HG03139 (cell line): ENCODE measurements around the gene PTGES.
"Not testable (repeated sequence)": the region's sequence is repeated elsewhere in the genome, so short reads cannot be mapped to it uniquely, and the experiment has no call there.

Experiments
- ATAC-seq: cut with Tn5 transposase; IDR thresholded peaks from one replicate; pipeline ENCODE4 v1.9.1; 2021; ENCODE audit not compliant: unreplicated experiment

PTGES gene, protein sequence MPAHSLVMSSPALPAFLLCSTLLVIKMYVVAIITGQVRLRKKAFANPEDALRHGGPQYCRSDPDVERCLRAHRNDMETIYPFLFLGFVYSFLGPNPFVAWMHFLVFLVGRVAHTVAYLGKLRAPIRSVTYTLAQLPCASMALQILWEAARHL

DNA sequence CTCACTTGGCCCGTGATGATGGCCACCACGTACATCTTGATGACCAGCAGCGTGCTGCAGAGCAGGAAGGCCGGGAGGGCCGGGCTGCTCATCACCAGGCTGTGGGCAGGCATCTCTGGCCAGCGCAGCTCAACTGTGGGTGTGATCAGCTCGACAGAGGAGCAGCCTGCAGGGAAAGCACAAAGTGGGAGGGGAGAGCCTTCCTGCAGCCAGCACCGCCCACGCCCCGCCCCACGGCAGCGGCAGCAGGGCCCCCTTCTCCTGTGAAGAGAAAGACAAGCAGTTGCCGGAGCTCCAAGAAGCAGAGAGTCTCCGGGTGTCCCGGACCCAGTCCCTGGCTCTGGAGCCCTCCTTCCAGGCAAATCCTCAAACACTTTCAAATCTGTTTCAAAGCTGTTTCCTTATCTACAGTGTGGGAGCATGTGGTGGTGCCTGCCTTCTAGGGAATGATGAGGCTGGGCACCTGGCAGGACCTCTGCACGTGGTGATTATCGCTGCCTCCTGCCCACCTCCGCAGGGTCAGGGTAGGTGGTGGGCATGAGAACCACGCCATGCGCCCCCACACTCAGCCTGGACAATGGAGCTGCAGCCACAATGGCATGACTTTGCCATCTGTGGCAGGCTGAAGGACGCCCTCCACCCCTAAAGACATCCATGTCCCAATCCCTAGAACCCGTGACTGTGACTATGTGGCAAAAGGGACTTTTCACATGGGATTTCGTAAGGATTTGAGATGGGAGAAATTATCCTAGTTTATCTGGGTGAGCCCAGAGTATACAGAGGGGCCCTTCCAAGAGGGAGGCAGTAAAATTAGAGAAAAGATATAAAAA, at the start of gene PTGES:
TSS of gene PTGES (minus strand) at position 143 of the 830 bp plus-strand sequence. CDS start at position 113, 30 bp downstream.
- ATAC-seq = no peak

GRCh38 chr9:129801504-129801903, 48.7 kb upstream of the PTGES start:
- ATAC-seq = no peak

GRCh38 chr9:129798973-129799372, 46.1 kb upstream of the PTGES start:
- no peak for ATAC-seq

DNA sequence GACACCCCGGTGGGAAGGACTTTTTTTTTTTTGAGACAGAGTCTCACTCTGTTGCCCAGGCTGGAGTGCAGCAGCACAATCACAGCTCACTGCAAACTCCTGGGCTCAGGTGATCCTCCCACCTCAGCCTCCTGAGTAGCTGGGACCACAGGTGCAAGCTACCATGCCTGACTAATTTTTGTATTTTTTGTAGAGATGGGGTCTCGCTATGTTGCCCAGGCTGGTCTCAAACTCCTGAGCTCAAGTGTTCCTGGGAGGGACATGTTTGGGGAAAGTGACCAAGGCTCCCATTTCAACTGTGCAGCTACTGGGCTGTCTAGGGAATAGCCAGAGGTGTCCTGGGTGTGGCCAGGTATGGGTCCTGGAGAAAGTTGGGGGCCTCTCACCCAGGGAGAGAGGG, 43.2 kb upstream of the PTGES start:
- not testable (repeated sequence) for ATAC-seq

GRCh38 chr9:129794549-129794948, 41.7 kb upstream of the PTGES start:
- ATAC-seq = no peak

DNA sequence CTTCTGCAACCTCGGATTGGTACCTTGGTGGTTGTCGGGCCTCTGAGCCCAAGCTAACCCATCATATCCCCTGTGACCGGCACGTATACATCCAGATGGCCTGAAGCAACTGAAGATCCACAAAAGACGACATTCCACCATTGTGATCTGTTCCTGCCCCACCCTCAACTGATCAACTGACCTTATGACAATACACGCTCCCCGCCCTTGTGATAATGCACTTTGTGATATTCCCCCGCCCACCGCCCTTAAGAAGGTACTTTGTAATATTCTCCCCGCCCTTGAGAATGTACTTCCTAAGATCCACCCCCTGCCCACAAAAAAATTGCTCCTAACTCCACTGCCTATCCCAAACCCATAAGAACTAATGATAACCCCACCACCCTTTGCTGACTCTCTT, 33.6 kb upstream of the PTGES start:
- no peak for ATAC-seq

- no peak for ATAC-seq
These were observed 33.0 kb upstream of the PTGES start for GRCh38 chr9:129785866-129786265.

DNA sequence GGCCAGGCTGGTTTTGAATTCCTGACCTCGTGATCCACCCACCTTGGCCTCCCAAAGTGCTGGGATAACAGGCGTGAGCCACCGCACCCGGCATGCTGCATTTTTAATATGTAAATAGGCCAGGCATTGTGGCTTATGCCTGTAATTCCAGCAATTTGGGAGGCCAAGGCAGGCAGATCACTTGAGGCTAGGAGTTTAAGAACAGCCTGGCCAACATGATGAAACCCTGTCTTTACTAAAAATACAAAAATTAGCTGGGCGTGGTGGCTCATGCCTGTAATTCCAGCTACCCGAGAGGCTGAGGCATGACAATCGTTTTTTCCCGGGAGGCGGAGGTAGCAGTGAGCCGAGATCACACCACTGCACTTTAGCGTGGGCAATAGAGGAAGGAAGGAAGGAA, 32.1 kb upstream of the PTGES start:
- ATAC-seq = not testable (repeated sequence)

- ATAC-seq = no peak
These were observed 30.9 kb upstream of the PTGES start for GRCh38 chr9:129783516-129784361.

DNA sequence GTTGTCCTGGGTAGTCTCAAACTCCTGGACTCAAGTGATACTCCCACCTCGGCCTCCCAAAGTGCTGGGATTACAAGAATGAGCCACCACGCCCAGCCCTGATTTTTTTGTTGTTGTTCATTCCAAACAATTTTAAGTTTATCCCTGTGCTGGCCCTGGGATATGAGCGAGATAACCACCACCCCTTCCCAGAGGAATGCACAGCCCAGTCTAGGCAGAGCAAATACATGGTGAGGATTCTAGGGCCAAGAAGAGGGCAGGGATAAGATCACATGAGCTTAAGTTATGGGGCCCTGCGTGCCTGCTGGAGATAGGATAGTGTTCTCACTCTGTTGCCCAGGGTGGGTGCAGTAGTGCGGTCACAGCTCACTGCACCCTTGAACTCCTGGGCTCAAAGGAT, 29.1 kb upstream of the PTGES start:
- no peak for ATAC-seq

DNA sequence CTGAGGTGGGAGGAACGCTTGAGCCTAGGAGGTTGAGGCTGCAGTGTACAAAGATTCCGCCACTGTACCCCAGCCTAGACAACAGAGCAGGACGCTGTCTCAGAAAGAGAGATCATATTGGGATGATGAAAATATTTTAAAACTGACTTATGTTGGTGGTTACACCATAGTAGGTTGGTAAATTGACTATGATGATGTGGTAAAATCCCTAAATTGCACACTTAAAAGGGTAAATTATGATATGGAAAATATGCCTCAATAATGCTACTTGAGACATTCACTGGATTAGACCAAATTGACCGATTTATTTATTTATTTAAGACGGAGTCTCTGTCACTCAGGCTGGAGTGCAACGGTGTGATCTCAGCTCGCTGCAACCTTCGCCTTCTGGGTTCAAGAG, 28.3 kb upstream of the PTGES start:
- no peak for ATAC-seq

GRCh38 chr9:129779560-129780190, 26.8 kb upstream of the PTGES start:
- no peak for ATAC-seq

DNA sequence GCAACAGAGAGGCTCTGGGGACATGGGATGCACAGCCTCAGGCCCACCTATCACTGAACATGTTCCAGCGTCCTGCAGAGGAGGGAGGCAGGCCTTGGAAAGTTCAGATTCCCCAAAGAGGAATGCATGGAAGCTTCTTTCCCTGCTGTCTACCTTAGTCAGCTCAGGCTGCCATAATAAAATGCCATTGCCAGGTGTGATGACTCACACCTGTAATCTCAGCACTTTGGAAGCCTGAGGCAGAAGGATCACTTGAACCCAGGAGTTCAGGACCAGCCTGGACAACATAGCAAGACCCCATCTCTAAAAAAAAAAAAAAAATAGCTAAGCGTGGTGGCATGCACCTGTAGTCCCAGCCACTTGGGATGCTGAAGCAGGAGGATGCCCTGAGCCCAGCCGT, 25.6 kb upstream of the PTGES start:
- no peak for ATAC-seq

DNA sequence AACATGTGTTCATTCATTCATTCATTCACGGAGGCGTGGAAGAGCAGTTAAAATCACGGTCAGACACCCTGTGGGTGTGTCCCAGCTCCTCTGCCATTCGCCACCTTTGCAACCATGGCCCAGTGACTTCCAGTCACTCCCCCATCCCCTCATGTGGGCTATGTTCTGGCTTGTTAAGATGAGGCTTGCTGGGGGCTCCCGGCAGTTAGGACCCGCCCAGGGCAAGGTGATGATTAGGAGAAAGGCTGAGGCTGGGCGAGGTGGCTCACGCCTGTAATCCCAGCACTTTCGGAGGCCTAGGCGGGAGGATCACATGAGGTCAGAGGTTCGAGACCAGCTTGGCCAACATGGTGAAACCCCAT, 24.9 kb upstream of the PTGES start:
- ATAC-seq = no peak

DNA sequence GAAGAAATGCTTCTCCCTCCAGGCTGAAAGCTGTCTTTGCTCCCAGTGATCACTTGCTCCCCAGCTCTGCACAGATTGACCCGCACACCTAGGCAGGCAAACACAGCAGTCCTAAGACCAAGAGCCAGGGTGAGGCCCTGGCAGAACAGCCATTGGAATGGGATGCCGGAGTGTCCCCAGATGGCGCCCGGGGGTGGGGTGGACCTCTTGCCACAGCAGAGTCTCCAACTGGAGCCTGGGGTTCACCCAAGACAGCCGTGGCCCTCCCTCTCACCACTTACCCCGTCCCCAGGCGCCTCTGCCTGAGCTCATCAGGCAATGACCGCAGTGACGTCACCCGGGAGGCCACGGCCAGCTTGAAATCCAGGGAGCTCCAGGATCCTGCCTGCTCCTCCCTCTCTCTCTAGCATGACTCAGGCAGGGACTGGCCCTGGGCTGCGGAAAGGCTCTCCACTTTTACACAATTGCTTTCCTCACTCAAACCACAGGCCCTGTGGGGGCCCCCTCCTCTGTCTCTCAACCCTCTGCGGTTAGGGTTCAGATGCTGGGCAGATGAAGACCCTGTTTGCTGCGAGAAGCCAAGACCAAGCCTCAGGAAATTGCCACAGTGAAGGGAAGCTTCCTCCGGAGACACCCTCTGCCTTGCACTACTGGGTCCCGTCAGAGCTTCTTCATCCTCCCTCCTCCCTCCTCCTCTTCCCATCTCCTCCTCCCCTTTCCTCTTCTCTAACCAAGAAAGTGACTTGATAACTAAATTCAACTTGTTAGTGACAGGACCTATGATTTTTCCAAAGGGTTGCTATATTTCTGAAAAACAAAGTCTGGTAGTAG, 24.3 kb upstream of the PTGES start:
- no peak for ATAC-seq

- ATAC-seq = no peak
These were observed 23.7 kb upstream of the PTGES start for GRCh38 chr9:129776566-129776937.

DNA sequence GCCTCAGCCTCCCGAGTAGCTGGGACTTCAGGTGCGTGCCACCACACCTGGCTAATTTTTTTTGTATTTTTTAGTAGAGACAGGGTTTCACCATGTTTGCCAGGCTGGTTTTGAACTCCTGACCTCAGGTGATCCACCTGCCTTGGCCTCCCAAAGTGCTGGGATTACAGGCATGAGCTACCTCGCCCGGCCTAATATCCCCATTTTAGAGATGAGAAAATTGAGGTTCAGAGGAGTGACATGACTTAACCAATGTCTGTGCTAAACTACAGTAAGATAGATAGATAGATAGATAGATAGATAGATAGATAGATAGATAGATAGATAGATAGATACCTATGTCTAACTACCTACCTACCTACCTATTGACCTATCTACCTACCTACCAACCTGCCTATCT, 23.3 kb upstream of the PTGES start:
- ATAC-seq = not testable (repeated sequence)

DNA sequence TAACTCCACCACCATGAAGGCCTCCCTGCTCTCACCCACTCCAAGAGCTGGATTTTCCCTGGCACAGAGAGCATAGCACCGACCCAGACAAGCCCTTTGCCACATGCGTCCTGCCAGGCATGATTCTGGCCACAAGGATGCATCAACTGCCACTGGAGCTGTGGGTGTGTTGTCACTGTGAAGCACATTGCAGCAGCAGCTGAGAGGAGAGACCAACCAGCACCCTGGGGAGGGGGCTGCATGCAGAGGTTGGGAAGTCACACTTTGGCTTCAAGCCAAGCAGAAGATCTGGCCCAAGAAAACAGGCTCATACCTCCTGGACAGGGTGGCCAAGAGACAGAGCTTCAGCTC, 22.6 kb upstream of the PTGES start:
- ATAC-seq = no peak

- ATAC-seq = no peak
These were observed 22.1 kb upstream of the PTGES start for GRCh38 chr9:129774791-129775447.
